H7 (cell line): ENCODE results near the gene KRTAP19-5. TPM values are rescaled to one million over a fixed set of nuclear protein-coding genes. Genes with fewer than 3 reads are reported as not detected.
"Not testable (repeated sequence)": the region's sequence is repeated elsewhere in the genome, so short reads cannot be mapped to it uniquely, and the experiment has no call there.

Source experiments
- DNase-seq: peaks from one replicate; pipeline ENCODE4 v3.0.0; 2012
- H3K27me3 ChIP-seq: 2 replicates; pipeline ENCODE4 v1.6.0; 2011; ENCODE audit warnings: mild to moderate bottlenecking, low read length; ENCODE audit not compliant: control insufficient read depth, insufficient read depth
- H3K36me3 ChIP-seq: replicated peaks from 2 replicates; pipeline ENCODE4 v1.5.1; 2011; ENCODE audit warnings: low read length; ENCODE audit not compliant: control insufficient read depth, insufficient read depth
- H3K4me3 ChIP-seq: 2 replicates; pipeline ENCODE4 v1.5.1; 2011; ENCODE audit warnings: low read depth, mild to moderate bottlenecking, control low read depth, low read length, moderate library complexity; ENCODE audit not compliant: insufficient read depth
- total RNA-seq: library from RNA; depleted of rRNA; stranded (reverse); fragments of >200 nt; shearing (Covaris generic); gene quantifications from 2 replicates; pipeline ENCODE4 v1.2.3, GENCODE V29; 2014; rRNA removed

The KRTAP19-5 gene
- not detected in 2 replicates for total RNA-seq

GRCh38 chr21:30502041-30502440, at the start of gene KRTAP19-5:
KRTAP19-5 (minus strand) TSS chr21:30502141; CDS start chr21:30502090, 51 bp downstream.
- DNase-seq: no peak
- no peaks in the 10 kb centered on the region for H3K27me3 ChIP-seq
- no peaks in the 10 kb centered on the region for H3K36me3 ChIP-seq

GRCh38 chr21:30541764-30542163, 39.8 kb upstream of the KRTAP19-5 start, which contains the start of gene KRTAP19-6:
KRTAP19-6 (minus strand) TSS chr21:30541864; CDS start chr21:30541833, 31 bp downstream.
- no peak for DNase-seq
- H3K4me3 ChIP-seq: no peak within 1 kb of the TSS
- H3K27me3 ChIP-seq: no peaks in the 10 kb centered on the region

More at GRCh38 chr21:30502041-30502440, at the start of gene KRTAP19-5:
- no peak within 1 kb of the TSS for H3K4me3 ChIP-seq

GRCh38 chr21:30518876-30519275, 16.9 kb upstream of the KRTAP19-5 start:
- H3K36me3 ChIP-seq: no peaks in the 10 kb centered on the region
- no peak for DNase-seq
- no peaks in the 10 kb centered on the region for H3K27me3 ChIP-seq
- H3K4me3 ChIP-seq: no peak overlapping the region

More at GRCh38 chr21:30541764-30542163, 39.8 kb upstream of the KRTAP19-5 start, which contains the start of gene KRTAP19-6:
- no peaks in the 10 kb centered on the region for H3K36me3 ChIP-seq

GRCh38 chr21:30515681-30516080, 13.7 kb upstream of the KRTAP19-5 start:
- DNase-seq: no peak
- Histone ChIP-seq H3K4me3 (no peak overlapping the region), H3K27me3 (no peaks in the 10 kb centered on the region), H3K36me3 (no peaks in the 10 kb centered on the region)

- not testable (repeated sequence) for H3K36me3 ChIP-seq, H3K4me3 ChIP-seq, H3K27me3 ChIP-seq
- peak; percentile 23 for DNase-seq
Measured at GRCh38 chr21:30505621-30506205, 3.8 kb upstream of the KRTAP19-5 start.

- no peak for DNase-seq
- H3K4me3 ChIP-seq: no peak within 1 kb of the TSS
- H3K36me3 ChIP-seq: no peaks in the 10 kb centered on the region
- no peaks in the 10 kb centered on the region for H3K27me3 ChIP-seq
Measured at GRCh38 chr21:30497065-30497464, 4.9 kb downstream of the KRTAP19-5 start, which contains the start of gene KRTAP19-4. KRTAP19-4 (minus strand) TSS chr21:30497165; CDS start chr21:30497110, 55 bp downstream.

GRCh38 chr21:30491963-30492428, 9.9 kb downstream of the KRTAP19-5 start, which contains the start of gene KRTAP19-3:
KRTAP19-3 (minus strand) TSS chr21:30492013; CDS start chr21:30491957, 56 bp downstream.
- Histone ChIP-seq H3K4me3 (no peak within 1 kb of the TSS), H3K36me3 (no peaks in the 10 kb centered on the region), H3K27me3 (no peaks in the 10 kb centered on the region)
- no peak for DNase-seq

- H3K27me3 ChIP-seq: no peaks in the 10 kb centered on the region
- DNase-seq: no peak
Measured at GRCh38 chr21:30487336-30487735, 14.6 kb downstream of the KRTAP19-5 start, which contains the start of gene KRTAP19-2. KRTAP19-2 (minus strand) TSS chr21:30487436; CDS start chr21:30487348, 88 bp downstream.

GRCh38 chr21:30486180-30486579, 15.8 kb downstream of the KRTAP19-5 start:
- Histone ChIP-seq H3K36me3 (no peaks in the 10 kb centered on the region), H3K4me3 (no peak overlapping the region), H3K27me3 (no peaks in the 10 kb centered on the region)
- no peak for DNase-seq

More at GRCh38 chr21:30487336-30487735, 14.6 kb downstream of the KRTAP19-5 start, which contains the start of gene KRTAP19-2:
- Histone ChIP-seq H3K36me3 (no peaks in the 10 kb centered on the region), H3K4me3 (no peak within 1 kb of the TSS)

GRCh38 chr21:30482130-30482529, 19.8 kb downstream of the KRTAP19-5 start:
- H3K27me3 ChIP-seq: no peaks in the 10 kb centered on the region
- DNase-seq: no peak
- no peak overlapping the region for H3K4me3 ChIP-seq
- no peaks in the 10 kb centered on the region for H3K36me3 ChIP-seq

GRCh38 chr21:30480145-30480544, 21.8 kb downstream of the KRTAP19-5 start, which contains the start of gene KRTAP19-1:
KRTAP19-1 (minus strand) TSS chr21:30480367; CDS start chr21:30480317, 50 bp downstream.
- DNase-seq: no peak

GRCh38 chr21:30479259-30479658, 22.7 kb downstream of the KRTAP19-5 start:
- H3K27me3 ChIP-seq: no peaks in the 10 kb centered on the region
- no peak for DNase-seq
- no peaks in the 10 kb centered on the region for H3K36me3 ChIP-seq
- H3K4me3 ChIP-seq: no peak overlapping the region

More at GRCh38 chr21:30480145-30480544, 21.8 kb downstream of the KRTAP19-5 start, which contains the start of gene KRTAP19-1:
- no peaks in the 10 kb centered on the region for H3K27me3 ChIP-seq
- H3K36me3 ChIP-seq: no peaks in the 10 kb centered on the region
- H3K4me3 ChIP-seq: no peak within 1 kb of the TSS

- H3K4me3 ChIP-seq: no peak overlapping the region
- H3K36me3 ChIP-seq: no peaks in the 10 kb centered on the region
- no peak for DNase-seq
- H3K27me3 ChIP-seq: no peaks in the 10 kb centered on the region
Measured at GRCh38 chr21:30478004-30478403, 23.9 kb downstream of the KRTAP19-5 start.

- H3K27me3 ChIP-seq: no peaks in the 10 kb centered on the region
- no peak for DNase-seq
- no peak overlapping the region for H3K4me3 ChIP-seq
- H3K36me3 ChIP-seq: no peaks in the 10 kb centered on the region
Measured at GRCh38 chr21:30468900-30469714, 32.8 kb downstream of the KRTAP19-5 start.
